ENCODE measurements around the gene RCBTB2.

- no peak for TF ChIP-seq CTCF (conservative IDR thresholded peaks at IDR 0.05)
- no peak for TF ChIP-seq ZFX (IDR thresholded peaks at IDR 0.05)
Measured at GRCh38 chr13:48485432-48485831, 47.4 kb downstream of the RCBTB2 start.
